Measurements from ENCODE around the gene PPP1R12C. TPM values are rescaled to one million over a fixed set of nuclear protein-coding genes. Genes with fewer than 3 reads are reported as not detected.

Gene PPP1R12C
- total and polyA plus RNA-seq, 3 donors from 2014 or later: 184 to 220 (median 206) TPM

- no peaks in the 10 kb centered on the region for H3K27me3 ChIP-seq
- no peaks in the 10 kb centered on the region for H3K36me3 ChIP-seq (ENCODE audit: low read depth, missing control alignments)
- TF ChIP-seq POLR2A (IDR thresholded peaks at IDR 0.05): no peak
- TF ChIP-seq, protein P1, sequence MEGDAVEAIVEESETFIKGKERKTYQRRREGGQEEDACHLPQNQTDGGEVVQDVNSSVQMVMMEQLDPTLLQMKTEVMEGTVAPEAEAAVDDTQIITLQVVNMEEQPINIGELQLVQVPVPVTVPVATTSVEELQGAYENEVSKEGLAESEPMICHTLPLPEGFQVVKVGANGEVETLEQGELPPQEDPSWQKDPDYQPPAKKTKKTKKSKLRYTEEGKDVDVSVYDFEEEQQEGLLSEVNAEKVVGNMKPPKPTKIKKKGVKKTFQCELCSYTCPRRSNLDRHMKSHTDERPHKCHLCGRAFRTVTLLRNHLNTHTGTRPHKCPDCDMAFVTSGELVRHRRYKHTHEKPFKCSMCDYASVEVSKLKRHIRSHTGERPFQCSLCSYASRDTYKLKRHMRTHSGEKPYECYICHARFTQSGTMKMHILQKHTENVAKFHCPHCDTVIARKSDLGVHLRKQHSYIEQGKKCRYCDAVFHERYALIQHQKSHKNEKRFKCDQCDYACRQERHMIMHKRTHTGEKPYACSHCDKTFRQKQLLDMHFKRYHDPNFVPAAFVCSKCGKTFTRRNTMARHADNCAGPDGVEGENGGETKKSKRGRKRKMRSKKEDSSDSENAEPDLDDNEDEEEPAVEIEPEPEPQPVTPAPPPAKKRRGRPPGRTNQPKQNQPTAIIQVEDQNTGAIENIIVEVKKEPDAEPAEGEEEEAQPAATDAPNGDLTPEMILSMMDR (IDR thresholded peaks at IDR 0.05): no peak
- no peak overlapping the region for H3K27ac ChIP-seq
- intact Hi-C loops (cut with DNase I; ENCODE audit: low total_unique reads): no loop called here
- H3K4me1 ChIP-seq: no peaks in the 10 kb centered on the region
- WGBS, 2 donors: 87 to 97% methylated on average over 5 of the region's 5 CpGs
- no peak for DNase-seq
- H3K4me3 ChIP-seq: no peak overlapping the region
- no peaks in the 10 kb centered on the region for H3K9me3 ChIP-seq
Measured at GRCh38 chr19:55044286-55044685, 73.2 kb downstream of the PPP1R12C start.

GRCh38 chr19:55042688-55043087 is 74.7 kb downstream of the PPP1R12C start:
- WGBS, 2 donors: 70 to 80% methylated on average over 11 of the region's 11 CpGs
- H3K36me3 ChIP-seq (ENCODE audit: low read depth, missing control alignments): no peaks in the 10 kb centered on the region
- no peak for DNase-seq
- intact Hi-C loops (cut with DNase I; ENCODE audit: low total_unique reads): no loop called here
- H3K27me3 ChIP-seq: no peaks in the 10 kb centered on the region
- TF ChIP-seq, protein P1 (IDR thresholded peaks at IDR 0.05): no peak
- no peak for TF ChIP-seq POLR2A (IDR thresholded peaks at IDR 0.05)
- H3K9me3 ChIP-seq: no peaks in the 10 kb centered on the region
- H3K4me1 ChIP-seq: no peaks in the 10 kb centered on the region
- H3K27ac ChIP-seq: no peak overlapping the region
- no peak overlapping the region for H3K4me3 ChIP-seq

GRCh38 chr19:55042344-55042678 is 75.1 kb downstream of the PPP1R12C start:
- TF ChIP-seq POLR2A (IDR thresholded peaks at IDR 0.05): no peak
- TF ChIP-seq, protein P1 (IDR thresholded peaks at IDR 0.05): no peak
- no peaks in the 10 kb centered on the region for H3K36me3 ChIP-seq (ENCODE audit: low read depth, missing control alignments)
- intact Hi-C loops (cut with DNase I; ENCODE audit: low total_unique reads): no loop called here

DNA sequence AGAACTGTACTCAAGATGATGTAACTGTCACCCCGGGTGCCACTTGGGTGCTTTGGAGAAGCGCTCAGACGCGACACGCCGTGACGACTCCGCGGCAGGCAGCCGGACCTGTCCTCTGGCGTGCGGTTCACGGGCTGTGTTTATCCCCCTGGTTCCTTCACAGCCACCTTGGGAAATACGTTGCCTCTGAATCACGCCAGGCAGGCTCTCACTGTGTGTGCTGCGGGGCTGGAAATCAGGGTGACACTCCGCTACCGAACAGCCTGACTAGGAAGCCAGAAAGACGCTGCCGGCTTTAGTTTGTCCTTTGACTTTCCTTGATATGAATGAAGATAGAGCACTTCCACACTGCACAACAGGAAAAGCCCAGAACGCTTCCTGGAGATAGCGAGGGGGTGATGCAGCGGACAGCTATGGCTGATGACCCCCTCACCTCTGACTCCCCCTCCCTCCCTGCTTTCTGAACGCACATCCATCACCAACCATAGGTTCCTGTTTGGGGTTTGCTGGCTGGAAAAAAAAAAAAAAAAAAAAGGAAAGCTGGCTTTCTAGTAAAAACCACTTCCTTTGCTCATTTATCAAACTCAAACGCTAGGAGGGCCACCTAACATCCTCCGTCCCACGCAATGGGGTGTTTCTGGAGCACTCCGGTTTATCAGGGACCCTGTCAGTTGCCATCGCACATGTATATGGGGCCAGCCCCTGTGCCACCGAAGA is 75.7 kb downstream of the PPP1R12C start:
- TF ChIP-seq, protein P1 (IDR thresholded peaks at IDR 0.05): no peak
- TF ChIP-seq POLR2A (IDR thresholded peaks at IDR 0.05): no peak
- 80 to 90% methylated on average over 30 of the region's 30 CpGs for WGBS, 2 donors
- Histone ChIP-seq H3K9me3 (no peaks in the 10 kb centered on the region), H3K27ac (no peak overlapping the region), H3K4me1 (no peaks in the 10 kb centered on the region), H3K27me3 (no peaks in the 10 kb centered on the region), H3K4me3 (no peak overlapping the region), H3K36me3 (ENCODE audit: low read depth, missing control alignments) (no peaks in the 10 kb centered on the region)
- intact Hi-C loops (cut with DNase I; ENCODE audit: low total_unique reads): no loop called here
- no peak for DNase-seq

More at GRCh38 chr19:55042344-55042678, 75.1 kb downstream of the PPP1R12C start:
- no peak for DNase-seq
- Histone ChIP-seq H3K4me3 (no peak overlapping the region), H3K4me1 (no peaks in the 10 kb centered on the region), H3K27ac (no peak overlapping the region), H3K27me3 (no peaks in the 10 kb centered on the region), H3K9me3 (no peaks in the 10 kb centered on the region)
- 88 to 92% methylated on average over 9 of the region's 9 CpGs for WGBS, 2 donors

DNA sequence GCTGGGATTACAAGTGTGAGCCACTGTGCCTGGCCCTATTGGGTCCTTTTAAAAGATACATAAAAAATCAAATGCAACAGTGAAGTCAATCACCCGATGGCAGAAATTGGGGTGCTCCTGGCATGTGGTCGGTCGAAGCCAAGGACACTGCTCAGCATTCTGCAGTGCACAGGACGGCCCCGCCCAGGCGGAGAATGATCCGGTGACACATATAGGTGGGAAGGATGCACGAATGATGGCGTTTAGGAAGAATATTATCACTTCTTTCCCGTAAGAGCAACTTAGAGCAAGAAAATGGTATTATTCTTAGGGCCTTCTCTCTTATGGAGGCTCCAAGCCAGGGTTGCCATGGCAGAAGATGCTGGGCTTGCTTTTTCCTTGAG is 76.2 kb downstream of the PPP1R12C start:
- Histone ChIP-seq H3K36me3 (ENCODE audit: low read depth, missing control alignments) (no peaks in the 10 kb centered on the region), H3K27me3 (no peaks in the 10 kb centered on the region), H3K4me3 (no peak overlapping the region), H3K4me1 (no peaks in the 10 kb centered on the region), H3K9me3 (no peaks in the 10 kb centered on the region), H3K27ac (no peak overlapping the region)
- 89 to 93% methylated on average over 10 of the region's 10 CpGs for WGBS, 2 donors
- intact Hi-C loops (cut with DNase I; ENCODE audit: low total_unique reads): no loop called here
- no peak for TF ChIP-seq POLR2A (IDR thresholded peaks at IDR 0.05)
- TF ChIP-seq, protein P1 (IDR thresholded peaks at IDR 0.05): no peak
- no peak for DNase-seq

Measured in testis (tissue), 3 donors.